ENCODE data around the gene ANKRD23.
"Not testable (repeated sequence)": the region's sequence is repeated elsewhere in the genome, so short reads cannot be mapped to it uniquely, and the experiment has no call there.

The ANKRD23 gene

DNA sequence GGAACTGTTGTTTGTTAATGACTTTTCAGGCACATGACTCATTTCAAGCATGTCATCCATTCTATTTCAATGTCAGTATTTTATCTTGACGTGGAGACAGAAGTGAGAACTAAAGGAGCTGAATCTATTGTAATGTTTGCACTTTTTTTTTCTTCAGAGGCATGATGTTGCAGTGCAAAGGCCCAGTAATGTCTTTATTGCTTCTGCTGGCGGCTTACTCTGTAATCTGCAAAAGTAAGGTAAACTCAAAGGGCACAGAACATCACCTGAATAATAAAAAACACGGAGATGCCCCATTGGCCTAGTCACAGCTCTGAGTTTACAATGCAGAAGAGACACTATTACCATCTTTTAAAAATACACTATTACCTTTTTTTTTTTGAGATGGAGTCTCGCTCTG is 30.2 kb downstream of the ANKRD23 start:
- no peak for DNase-seq

DNA sequence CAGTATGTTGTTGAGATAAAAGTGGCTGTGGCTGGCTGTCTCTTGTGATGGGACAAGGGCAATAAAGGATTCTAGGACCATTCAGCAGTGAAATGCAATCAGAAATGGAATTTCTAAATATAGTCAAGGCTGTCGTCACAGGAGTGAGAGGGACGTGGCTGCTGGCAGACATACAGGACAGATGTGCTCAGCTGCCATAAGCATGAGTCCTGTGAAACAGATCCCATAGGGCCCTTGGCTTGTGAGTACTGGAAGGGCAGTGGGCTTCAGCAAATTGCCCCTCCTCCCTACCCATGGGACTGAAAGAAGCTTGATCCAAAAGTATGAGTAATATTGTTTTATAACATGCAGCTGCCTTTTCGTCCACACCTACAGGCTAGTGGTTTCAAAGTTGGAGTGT is 31.9 kb downstream of the ANKRD23 start:
- DNase-seq: no peak

DNA sequence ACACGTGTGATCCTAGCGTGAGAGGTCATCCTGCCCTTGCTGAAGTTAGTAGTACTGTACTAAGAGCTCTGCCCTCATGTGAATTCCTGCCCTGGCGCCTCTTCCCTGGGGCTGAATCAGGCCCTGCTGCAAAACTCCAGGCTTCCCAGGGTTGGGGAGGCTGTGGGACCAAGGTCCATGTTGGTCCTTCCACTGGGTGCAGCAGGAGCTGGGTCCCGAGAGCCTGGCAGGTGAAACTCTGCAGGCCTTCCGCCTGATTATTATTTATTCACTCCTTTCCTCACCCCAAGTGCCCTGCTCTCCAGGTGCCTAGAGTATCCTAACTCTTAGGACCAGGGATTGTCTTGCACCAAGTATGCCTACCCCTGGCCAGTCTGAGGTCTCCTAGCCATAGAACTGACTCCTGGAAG is 33.0 kb downstream of the ANKRD23 start:
- DNase-seq: no peak

DNA sequence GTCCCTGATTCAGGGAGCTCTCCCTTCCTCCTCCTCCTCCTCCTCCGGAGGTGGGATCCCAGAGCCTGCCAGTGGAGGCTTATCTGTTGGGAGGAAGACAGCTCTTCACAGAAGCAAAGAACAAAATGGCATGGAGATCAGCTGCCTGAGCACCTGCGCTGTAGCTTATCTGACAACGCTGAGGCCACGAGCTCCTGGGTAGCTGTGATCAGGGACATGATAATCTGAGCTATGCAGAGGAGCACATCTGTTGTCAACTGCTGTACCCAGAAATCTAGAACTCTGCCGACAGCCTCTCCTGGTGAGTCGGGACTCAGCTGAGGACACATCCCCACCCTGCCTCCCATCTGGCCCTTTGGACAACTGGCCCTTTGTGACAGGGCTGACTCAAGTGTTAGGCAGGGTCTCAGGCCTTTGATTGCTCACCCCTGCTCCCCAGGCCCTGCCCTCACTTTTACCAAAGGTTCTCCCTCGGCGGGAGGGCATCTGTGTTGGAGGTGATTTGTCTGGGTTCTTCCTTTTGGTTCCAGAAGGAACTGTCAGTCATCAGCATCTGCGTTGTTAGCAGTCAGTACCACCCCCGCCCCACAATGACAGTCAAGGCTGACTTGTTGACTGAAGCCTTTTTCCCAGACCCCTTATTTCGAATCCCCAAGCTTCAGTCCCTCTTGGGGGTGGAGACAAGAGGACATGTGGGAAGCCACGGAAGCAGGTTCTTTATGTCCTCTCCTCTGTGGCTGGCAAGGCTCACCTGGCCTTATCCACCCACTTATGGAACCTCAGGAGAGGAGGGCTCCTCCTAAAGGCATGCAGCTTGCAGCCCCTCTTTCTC is 33.7 kb downstream of the ANKRD23 start:
- DNase-seq: no peak

DNA sequence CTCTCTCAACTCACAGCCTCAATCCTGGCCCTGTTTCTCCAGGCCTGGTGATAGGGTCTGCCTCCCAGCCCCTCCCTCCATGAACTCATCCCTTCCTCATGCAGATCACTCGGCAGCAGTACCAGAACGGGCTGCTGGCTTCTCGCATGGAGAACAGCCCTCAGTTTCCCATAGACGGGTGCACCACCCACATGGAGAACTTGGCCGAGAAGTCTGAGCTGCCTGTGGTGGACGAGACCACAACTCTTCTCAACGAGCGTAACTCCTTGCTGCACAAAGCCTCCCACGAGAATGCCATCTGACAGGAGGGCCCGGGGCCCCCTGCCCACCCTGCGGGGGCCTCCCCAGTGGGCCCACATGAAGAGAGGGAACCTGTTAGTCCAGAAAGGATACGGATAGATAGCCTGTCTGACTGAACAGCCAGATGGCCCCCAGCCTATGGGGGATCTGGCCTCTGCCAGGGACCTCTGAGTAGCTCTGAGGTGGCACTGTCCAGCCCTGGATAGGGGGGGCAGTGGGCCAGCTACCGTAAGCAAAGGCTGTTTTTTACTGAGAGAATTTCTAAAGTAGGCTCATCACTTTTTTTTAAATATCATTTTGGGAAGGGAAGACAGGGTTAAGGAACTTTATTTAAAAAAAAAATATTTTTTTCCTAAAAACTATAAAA is 34.5 kb downstream of the ANKRD23 start:
- no peak for DNase-seq

DNA sequence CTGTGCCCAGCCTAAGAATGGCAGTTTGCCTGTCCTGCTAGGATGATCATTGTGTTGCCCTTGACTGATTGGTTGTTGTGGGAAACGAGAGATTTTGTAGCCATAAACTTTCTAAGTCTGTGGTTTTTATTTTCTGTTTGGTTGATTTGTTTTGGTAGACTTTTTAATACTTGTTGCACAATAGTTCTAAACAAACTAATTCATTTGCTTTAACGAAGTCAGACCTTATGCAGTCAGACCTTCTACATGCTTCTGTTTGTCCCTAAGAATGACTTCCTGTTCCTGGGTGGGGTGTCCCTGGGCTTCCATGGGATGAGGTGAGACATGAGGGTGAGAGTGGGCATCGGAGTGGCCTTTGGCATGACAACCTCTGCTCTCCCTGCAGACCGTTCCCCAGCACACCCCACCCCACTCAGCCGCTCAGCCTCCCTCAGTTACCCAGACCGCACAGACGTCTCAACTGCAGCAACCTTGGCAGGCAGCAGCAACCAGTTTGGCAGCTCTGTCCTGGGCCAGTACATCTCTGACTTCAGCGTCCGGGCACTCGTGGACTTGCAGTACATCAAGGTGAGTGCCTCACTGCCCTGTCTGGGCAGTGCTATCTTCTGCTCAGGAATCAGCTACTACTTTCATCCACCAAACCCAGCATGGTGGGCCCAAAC is 35.5 kb downstream of the ANKRD23 start:
- no peak for DNase-seq

DNA sequence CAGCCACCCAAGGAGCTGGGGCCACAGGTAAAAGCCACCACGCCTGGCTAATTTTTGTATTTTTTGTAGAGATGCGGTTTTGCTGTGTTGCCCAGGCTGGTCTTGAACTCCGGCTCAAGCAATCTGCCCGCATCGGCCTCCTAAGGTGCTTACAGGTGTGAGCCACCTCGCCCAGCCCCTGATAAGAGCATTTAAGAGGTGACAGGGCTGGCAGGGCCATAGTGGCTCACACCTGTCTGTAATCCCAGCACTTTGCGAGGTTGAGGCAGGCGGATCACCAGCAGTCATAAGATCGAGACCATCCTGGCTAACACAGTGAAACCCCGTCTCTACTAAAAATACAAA is 36.7 kb downstream of the ANKRD23 start:
- DNase-seq: no peak

DNA sequence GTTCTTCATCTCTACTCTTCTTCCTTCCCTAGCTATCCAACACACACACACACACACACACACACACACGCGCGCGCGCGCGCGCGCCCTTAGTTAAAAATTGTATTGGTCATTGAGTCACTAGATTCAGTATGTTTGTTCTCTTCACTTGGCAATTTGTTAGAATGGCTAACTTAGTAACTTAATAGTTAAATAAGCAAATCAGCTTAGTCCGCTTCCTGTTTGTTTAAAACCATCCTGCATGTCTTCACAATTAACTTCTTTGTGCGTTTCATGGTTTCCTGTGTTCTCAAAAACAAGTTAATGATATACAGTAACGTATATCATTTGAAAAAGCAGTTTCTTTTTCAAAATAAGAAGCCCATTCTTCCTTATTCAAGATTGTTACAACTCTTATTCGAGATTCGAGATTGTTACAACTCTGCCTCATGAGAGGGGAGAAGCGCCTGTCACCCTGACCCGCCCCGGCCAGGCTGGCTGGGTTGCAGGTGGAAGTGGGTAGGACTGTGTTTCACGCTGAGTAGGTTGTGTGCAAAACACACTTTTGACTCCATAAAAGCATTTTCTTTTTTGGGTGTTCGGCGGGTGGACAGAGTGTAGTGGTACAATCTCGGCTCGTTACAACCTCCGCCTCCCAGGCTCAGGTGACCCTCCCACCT is 37.2 kb downstream of the ANKRD23 start:
- DNase-seq: no peak

DNA sequence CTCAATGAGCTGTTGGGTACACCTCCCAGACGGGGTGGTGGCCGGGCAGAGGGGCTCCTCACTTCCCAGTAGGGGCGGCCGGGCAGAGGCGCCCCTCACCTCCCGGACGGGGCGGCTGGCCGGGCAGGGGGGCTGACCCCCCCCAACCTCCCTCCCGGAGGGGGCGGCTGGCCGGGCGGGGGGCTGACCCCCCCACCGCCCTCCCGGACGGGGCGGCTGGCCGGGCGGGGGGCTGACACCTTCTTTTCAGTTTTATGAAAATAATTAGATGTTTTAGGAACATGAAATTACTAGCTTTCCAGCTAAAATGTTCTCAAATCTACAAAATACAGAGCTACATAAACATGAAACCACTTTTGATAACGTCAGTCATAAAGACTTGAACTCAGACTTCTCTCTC is 37.9 kb downstream of the ANKRD23 start:
- not testable (repeated sequence) for DNase-seq

DNA sequence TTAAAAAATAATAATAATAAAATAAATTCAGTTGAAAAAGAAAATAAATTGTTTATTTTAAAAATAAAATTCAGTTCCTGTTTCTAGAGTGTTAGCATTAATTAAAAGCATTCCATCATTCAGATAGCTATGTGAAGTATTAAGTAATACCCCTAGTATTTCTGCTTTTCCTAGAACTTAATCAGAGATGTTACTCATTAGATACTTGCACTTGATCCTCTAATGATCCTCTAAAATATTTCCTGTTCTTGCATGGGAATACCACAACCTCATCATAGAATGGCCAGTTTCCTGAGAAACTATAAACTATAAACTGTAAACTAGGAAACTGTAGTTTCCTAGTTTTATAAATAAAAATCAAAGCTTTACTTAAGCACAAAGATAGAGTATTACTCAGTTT is 38.8 kb downstream of the ANKRD23 start:
- DNase-seq: no peak

DNA sequence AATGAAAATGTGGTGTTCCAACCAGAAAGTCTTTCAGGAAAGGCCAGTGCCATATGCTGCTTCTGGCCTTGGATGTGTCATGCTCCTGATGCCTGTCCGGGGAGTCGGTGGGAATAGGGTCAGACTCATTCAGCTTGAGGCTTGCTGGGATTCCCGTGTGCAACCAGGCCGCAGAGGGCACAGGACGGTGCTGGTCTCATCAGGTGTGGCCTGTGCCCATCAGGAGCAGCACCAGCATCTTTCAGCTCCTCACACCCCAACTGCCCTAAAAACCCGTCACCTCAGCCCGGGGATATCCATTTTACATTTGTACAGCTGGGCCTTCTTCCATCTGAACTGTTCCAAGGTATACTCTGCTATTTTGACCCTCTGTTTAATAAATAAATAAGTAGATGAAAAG is 41.1 kb downstream of the ANKRD23 start:
- no peak for DNase-seq

DNA sequence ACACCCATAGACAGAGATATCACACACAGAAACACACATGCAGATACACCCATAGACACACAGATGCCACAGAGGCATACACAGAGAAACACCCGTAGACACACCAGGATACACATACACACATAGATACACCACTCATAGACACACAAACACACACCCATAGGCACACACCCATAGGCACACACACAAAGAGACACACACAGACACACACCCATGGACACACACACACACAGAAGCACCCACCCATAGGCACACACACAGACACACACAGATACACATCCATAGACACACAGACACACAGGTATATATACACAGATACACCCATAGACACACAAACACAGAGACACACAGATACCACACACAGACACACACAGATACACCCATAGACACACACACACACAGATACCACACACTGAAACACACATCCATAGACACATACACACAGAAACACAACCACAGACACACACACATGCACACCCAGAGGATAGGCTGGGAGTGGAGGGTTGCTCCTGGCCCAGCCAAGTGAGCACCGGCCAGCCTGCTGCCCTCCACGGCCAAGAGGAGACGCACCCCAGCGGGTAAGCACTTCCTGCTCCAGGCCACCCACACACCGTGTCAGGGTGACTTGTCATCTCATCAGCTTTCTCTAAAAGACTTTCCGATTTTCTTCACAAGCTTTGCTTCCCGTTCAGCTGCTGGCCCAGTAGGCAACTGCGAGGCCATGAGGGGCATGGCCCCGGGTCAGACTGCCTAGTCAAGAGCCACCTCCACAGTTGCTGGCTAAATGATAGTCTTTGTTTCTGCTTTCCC is 41.8 kb downstream of the ANKRD23 start:
- no peak for DNase-seq

DNA sequence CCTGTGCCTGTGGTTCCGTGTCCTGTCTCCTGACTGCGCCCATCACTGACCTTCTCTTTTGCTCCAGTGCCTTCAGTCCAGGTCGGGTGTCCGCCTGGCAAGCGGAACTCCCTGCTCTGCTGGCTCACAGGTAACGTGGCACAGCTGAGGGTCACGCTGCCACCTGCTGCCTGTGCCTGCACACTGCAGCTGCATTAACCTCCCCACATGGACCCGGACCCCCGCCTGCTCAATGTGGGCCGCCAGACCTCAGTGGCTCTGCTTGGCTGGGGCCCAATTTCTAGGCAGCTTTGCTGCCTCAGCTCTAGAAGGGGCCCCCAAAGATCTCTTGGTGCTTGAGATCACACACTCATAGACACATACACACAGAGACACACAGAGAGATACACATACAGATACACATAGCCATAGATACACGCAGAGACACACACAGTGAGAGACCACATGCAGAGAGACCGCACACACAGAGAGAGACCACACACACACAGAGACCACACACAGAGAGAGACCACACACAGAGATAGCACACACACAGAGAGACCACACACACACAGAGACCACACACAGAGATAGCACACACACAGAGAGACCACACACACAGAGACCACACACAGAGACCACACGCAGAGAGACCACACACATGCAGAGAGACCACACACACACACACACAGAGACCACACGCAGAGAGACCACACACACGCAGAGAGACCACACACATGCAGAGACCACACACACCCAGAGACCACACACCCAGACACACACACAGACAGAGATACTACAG is 42.6 kb downstream of the ANKRD23 start:
- DNase-seq: peak; percentile 59

DNA sequence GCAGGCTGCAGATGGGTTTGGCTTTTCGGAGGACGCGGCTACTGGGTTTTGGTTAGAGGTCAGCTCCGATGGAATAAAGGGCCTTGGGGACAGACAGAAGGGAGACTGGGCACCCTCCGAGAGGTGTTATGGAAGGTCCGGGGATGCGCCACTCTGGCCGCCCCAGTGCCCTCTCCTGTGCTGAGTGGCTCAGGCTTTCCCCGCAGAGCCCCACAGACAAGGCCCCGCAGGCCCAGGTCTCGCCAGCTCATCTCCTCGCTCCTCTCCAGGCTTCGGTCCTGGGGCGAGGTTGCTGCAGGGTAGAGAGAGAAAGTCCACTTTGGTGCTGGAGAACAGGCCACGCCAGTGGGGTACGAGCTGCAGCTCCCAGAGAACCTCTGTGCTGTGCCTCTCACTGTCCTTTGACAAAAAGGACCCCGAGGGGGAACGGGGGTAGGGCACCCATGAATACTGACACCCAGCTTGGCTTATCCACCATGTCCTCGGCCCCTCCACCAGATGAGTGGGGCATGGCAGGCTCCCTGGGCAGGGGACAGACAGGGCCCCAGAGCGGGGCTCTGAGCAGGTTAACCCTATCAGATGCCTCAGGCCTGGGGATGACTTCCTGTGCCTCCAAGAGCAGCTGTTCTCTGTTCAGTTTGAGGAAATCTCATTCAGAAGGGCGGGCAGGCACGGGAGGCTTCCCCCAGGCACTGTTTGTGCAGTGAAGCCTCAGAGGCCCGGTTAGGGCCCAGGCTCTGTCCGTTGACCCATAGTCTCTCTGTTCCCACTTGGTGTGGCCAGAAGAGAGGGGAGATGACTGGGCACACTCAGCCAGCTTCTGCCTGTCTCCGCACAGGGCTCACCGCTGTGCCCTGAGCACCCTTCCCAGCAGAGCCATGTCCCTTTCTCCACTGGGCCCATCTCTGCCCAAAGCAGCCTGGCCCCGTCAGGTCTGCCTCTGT is 43.5 kb downstream of the ANKRD23 start:
- DNase-seq: no peak

DNA sequence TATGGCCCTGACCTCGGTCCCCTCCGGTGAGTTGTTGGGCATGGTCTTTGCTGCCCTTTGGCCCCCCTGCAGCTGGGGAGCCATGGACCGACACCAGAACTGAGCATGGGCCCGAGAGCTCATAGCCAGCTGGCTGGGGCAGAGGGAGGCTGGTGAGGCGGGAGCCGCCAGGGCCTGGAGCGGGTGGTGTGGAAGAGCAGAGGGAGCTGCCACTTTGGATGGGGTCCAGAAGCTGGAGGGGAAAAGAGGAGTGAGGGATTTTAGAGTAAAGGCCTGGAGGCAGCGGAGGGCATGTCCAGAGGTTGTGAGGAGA is 44.2 kb downstream of the ANKRD23 start:
- DNase-seq: no peak

DNA sequence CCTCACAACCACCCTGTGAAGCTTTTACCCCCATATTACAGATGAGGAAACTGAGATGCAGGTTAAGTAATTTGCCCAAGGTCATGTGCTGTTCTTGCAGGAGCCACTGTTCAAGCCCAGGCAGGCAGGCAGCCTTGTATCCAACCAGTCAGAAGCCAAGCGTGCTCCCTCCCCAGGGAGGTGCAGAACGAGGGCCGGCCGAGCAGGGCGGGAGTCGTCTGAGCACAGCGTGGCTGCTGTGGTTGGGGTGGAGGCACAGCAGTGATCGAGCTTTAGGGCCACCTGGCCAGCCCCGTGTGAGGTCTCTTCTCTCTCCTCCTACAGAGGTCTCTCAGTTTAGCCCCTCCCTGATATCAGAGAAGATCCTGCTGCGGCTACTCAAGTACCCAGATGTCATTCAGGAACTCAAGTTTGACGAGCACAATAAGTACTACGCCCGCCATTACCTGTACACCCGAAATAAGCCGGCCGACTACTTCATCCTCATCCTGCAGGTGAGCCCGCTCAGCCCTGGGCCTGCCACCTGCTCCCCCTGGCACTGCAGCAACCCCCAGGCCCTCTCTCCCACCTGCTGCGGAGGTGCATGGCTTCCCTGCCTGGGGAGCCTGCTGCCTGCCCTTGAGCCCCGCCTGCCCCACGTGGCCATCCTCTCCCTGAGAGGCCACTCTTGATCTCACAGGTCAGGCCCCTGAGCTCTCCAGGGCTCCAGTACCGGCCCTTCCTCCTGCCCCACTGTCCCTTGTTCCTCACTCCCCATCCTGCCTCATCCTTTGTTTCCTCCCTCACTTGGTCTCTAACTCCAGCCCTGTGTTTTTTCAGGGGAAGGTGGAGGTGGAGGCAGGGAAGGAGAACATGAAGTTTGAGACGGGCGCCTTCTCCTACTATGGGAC is 44.8 kb downstream of the ANKRD23 start:
- no peak for DNase-seq

DNA sequence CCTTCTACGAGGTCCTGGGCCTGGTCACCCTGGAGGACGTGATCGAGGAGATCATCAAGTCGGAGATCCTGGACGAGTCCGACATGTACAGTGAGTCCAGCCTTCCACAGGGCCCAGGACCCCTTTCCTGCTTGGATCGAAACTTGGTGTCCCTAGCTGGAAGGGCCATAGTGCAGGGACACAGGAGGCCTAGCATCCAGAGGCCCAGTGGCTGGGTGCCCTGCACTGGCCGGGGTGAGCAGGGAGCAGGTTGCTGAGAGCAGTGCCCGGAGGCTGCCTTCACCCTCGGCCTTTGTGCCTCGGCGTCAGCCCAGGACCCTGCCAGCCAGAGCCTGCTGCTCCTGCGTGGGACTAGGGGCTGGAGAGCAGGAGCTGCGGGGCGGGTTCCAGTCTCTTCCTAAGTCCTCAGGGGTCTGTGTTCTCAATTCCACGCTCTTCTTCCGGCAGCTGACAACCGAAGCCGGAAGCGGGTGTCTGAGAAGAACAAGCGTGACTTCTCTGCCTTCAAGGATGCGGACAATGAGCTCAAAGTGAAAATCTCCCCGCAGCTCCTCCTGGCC is 46.7 kb downstream of the ANKRD23 start:
- DNase-seq: no peak

DNA sequence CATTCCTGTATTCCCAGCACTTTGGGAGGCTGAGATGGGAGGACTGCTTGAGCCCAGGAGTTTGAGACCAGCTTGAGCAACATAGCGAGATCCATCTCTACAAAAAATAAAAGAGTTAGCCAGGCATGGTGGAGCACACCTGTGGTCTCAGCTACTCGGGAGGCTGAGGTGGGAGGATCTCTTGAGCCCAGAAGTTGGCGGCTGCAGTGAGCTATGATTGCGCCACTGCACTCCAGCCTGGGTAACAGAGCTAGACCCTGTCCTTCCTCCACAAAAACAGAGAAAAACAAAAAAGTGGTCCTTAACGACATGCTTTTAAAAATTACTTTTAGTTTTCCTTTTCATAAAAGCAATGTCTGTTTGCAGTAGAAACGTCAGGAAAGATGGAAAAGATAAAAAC is 47.3 kb downstream of the ANKRD23 start:
- not testable (repeated sequence) for DNase-seq

DNA sequence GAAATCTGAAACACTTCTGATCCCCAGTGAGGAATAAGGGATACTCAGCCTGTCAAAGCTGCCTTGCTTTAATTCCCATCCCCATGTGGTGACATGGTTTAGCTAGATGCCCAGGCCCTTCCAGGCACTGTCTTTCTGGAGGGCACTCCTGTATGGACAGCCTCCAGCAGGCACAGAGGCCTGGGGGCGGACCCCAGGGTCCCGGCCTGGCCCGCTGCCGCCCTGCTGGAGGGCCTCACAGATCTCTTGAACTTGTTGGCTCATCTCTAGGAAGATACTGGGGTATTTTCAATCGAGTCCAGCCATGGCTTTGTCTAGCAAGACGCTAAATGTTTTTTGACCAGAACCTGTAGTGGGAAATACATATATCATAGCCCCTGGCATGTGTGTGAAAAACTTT is 48.7 kb downstream of the ANKRD23 start:
- no peak for DNase-seq

Data from NCI-H1436 (cell line).